Panc1 (cell line): ENCODE results near the gene IGF1R.

Experiments
- POLR2AphosphoS5 ChIP-seq: IDR thresholded peaks from 2 replicates; pipeline ENCODE4 v1.6.1; 2012; ENCODE audit warnings: mild to moderate bottlenecking, low read depth, low read length, moderate library complexity
- REST ChIP-seq, 2 experiments: IDR thresholded peaks; 2 replicates each; pipeline ENCODE4 v1.6.1; 2011 to 2012; ENCODE audit warnings: low read depth in 2 of 2, control low read depth in 1 of 2, low read length in 1 of 2, mild to moderate bottlenecking in 1 of 2, moderate library complexity in 1 of 2; ENCODE audit not compliant: insufficient read depth in 1 of 2
- TCF7L2 ChIP-seq: IDR thresholded peaks from 2 replicates; pipeline ENCODE4 v1.6.1; 2011; ENCODE audit warnings: mild to moderate bottlenecking, low read depth, low read length, inconsistent platforms

- TF ChIP-seq POLR2AphosphoS5: no peak
- TF ChIP-seq REST (IDR thresholded peaks at IDR 0.05; ENCODE audit: insufficient read depth in 1 of 2, low read depth in 2 of 2, low read length in 1 of 2): no peak
- no peak for TF ChIP-seq TCF7L2
These were observed 275.2 kb downstream of the IGF1R start for GRCh38 chr15:98923579-98923978.
